Astrocyte (in vitro differentiated cells and primary cell): Measurements from ENCODE around the gene CPED1.

Source experiments
- CTCF ChIP-seq: IDR thresholded peaks from 2 replicates; pipeline ENCODE4 v1.5.1; 2011; ENCODE audit warnings: low read depth, mild to moderate bottlenecking, inconsistent platforms, low read length, moderate library complexity; ENCODE audit not compliant: insufficient read depth
- EZH2 ChIP-seq: IDR thresholded peaks from 2 replicates; pipeline ENCODE4 v1.6.1; 2012; ENCODE audit warnings: mild to moderate bottlenecking, low read length, inconsistent platforms; ENCODE audit not compliant: insufficient read depth

GRCh38 chr7:121126201-121126600 lies 137.7 kb downstream of the CPED1 start:
- TF ChIP-seq CTCF (no peak), EZH2 (no peak)
